Measurements from ENCODE around the gene DCTD. TPM values are rescaled to one million over a fixed set of nuclear protein-coding genes. Genes with fewer than 3 reads are reported as not detected.
A peak's percentile ranks its signal among the peaks of the same experiment; 100 is the strongest.

The DCTD gene
- total RNA-seq, 1 experiment from 2014 or later: 100 TPM

DNA sequence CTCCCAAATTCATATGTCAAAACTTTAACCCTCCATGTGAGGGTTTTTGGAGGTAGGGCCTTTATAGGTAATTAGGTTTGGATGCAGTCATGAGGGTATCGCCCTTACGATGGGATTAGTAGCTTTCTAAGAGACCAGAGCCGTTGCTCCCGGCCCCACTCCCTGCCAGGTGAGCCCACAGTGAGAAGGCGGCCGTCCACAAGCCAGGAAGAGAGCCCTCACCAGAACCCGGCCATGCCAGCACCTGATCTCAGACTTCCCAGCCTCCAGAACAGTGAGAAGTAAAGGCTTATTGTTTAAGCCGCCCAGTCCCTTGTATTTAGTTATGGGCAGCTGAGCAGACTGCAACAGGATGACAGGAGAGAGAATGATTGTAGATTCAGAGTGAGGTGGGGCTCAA, 40.8 kb downstream of the DCTD start:
- Histone ChIP-seq H3K4ac (ENCODE audit: low read depth, low read length) (no peak overlapping the region), H3K9me3 (ENCODE audit: control insufficient read depth, low read depth, low read length) (no peaks in the 10 kb centered on the region), H4K5ac (ENCODE audit: insufficient read length, low read depth, low read length) (no peak overlapping the region), H3K27me3 (ENCODE audit: insufficient read depth, low read length) (no peaks in the 10 kb centered on the region), H2BK120ac (ENCODE audit: low read depth, low read length, poor library complexity, severe bottlenecking) (no peak overlapping the region), H4K8ac (replicated peaks; ENCODE audit: insufficient read length, low read depth, low read length) (no peak overlapping the region), H2BK20ac (ENCODE audit: low read depth, low read length, poor library complexity, severe bottlenecking) (no peak overlapping the region), H3K23ac (ENCODE audit: insufficient read length, low read depth, low read length) (no peak overlapping the region), H3K4me2 (ENCODE audit: insufficient read depth, insufficient read length, low read length) (no peak overlapping the region), H3K23me2 (ENCODE audit: insufficient read length, low read depth, low read length, poor library complexity, severe bottlenecking) (no peaks in the 10 kb centered on the region), H3K9ac (ENCODE audit: extremely low read depth, insufficient read length, low read length) (no peak overlapping the region), H4K20me1 (ENCODE audit: control insufficient read depth, insufficient read depth, insufficient read length) (no peaks in the 10 kb centered on the region), H3K27ac (ENCODE audit: insufficient read length, low read depth, low read length) (no peak overlapping the region), H3K4me1 (ENCODE audit: insufficient read depth, low read length) (no peaks in the 10 kb centered on the region), H2BK12ac (ENCODE audit: insufficient read length, low read depth, low read length) (no peak overlapping the region), H2AFZ (ENCODE audit: low read length) (no peak overlapping the region), H3T11ph (ENCODE audit: low read length) (no peak overlapping the region), H3K56ac (ENCODE audit: insufficient read length, low read depth, low read length) (no peak overlapping the region), H3K79me2 (ENCODE audit: insufficient read depth, low read length) (no peaks in the 10 kb centered on the region), H3K14ac (ENCODE audit: insufficient read depth, low read length) (no peak overlapping the region), H2AK5ac (ENCODE audit: insufficient read length, low read length) (no peak overlapping the region), H4K91ac (ENCODE audit: insufficient read length, low read depth, low read length) (no peak overlapping the region), H2BK15ac (ENCODE audit: low read depth, low read length) (no peak overlapping the region), H2BK5ac (ENCODE audit: insufficient read length, low read length) (no peak overlapping the region), H3K18ac (ENCODE audit: insufficient read length, low read depth, low read length) (no peak overlapping the region), H3K79me1 (ENCODE audit: insufficient read depth, low read depth, low read length, poor library complexity, severe bottlenecking) (no peaks in the 10 kb centered on the region)
- Mint-ChIP-seq H3K27ac (peak overlapping the region; percentile 31 to 62 (median 43); a peak in 1 of 7 replicates), H3K4me3 (no peak overlapping the region), H3K4me1 (peaks cover 0 to 5% of the 10 kb centered on the region in 2 experiments; a peak in 1 of 4 replicates), H3K9me3 (no peaks in the 10 kb centered on the region), H3K27me3 (ENCODE audit: low read depth) (no peaks in the 10 kb centered on the region), H3K36me3 (ENCODE audit: insufficient read depth in 1 of 3, low read depth in 3 of 3) (0 out of 7 replicates have a peak, but pooled peaks cover 0 to 2% (median 0%) of the 10 kb centered on the region in 3 experiments)
- no peak for DNase-seq
- TF ChIP-seq, protein P1, sequence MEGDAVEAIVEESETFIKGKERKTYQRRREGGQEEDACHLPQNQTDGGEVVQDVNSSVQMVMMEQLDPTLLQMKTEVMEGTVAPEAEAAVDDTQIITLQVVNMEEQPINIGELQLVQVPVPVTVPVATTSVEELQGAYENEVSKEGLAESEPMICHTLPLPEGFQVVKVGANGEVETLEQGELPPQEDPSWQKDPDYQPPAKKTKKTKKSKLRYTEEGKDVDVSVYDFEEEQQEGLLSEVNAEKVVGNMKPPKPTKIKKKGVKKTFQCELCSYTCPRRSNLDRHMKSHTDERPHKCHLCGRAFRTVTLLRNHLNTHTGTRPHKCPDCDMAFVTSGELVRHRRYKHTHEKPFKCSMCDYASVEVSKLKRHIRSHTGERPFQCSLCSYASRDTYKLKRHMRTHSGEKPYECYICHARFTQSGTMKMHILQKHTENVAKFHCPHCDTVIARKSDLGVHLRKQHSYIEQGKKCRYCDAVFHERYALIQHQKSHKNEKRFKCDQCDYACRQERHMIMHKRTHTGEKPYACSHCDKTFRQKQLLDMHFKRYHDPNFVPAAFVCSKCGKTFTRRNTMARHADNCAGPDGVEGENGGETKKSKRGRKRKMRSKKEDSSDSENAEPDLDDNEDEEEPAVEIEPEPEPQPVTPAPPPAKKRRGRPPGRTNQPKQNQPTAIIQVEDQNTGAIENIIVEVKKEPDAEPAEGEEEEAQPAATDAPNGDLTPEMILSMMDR (conservative IDR thresholded peaks at IDR 0.05): no peak
- WGBS (ENCODE audit: extremely low coverage, insufficient read length, low lambda C conversion rate): no CpG with 5 or more reads among the region's 8 CpGs
